ENCODE results near the gene UBA6.
"Not testable (repeated sequence)": the region's sequence is repeated elsewhere in the genome, so short reads cannot be mapped to it uniquely, and the experiment has no call there.

Gene UBA6

DNA sequence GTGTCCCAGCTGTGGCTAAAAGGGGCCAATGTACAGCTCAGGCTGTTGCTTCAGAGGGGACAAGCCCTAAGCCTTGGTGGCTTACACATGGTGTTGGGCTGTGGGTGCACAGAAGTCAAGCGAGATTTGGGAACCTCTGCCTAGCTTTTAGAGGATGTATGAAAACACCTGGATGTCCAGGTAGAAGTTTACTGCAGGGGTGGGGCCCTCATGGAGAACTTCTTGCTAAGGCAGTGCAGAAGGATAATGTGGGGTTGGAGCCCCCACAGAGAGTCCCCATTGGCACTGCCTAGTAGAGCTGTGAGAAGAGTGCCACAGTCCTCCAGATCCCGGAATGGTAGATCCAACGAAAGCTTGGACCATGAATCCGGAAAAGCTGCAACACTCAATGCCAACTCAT, 40.5 kb downstream of the UBA6 start:
- no peak for DNase-seq

DNA sequence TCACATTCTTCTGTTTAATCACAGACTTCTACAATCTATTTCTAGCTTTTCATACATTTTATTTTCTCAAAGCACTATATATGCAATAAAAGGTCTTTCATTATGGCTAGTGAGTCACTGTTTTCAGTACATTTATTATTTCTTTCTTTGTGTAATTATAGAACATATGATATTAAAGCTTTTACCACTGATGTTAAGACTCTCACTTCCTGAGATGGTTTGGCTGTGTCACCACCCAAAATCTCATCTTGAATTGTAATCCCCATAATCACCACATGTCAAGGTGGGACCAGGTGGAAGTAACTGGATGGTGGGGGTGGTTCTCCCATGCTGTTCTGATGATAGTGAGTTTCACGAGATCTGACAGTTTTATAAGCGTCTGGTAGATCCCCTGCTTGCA, 41.9 kb downstream of the UBA6 start:
- no peak for DNase-seq

- no peak for DNase-seq
Observed at GRCh38 chr4:67658302-67658701, 42.7 kb downstream of the UBA6 start.

DNA sequence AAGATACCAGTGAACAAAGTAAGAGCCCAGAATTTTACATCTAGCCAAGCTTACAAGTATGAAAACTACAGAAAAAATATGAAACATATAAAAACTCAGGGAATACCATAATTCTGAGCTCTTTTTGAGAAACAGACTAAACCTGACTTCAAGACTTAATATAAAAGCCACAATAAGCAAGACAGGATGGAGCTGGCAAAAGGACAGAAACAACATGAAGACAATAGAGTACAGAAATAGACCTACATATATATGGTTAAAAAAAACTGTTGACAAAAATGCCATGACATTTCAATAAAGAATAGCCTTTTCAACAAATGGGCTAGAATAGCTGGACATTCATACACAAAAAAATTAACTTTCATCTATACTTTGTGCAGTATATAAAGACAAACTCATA, 49.4 kb downstream of the UBA6 start:
- DNase-seq = no peak

- no peak for DNase-seq
Observed at GRCh38 chr4:67638136-67638535, 62.8 kb downstream of the UBA6 start.

GRCh38 chr4:67636978-67637377, 64.0 kb downstream of the UBA6 start:
- DNase-seq = not testable (repeated sequence)

DNA sequence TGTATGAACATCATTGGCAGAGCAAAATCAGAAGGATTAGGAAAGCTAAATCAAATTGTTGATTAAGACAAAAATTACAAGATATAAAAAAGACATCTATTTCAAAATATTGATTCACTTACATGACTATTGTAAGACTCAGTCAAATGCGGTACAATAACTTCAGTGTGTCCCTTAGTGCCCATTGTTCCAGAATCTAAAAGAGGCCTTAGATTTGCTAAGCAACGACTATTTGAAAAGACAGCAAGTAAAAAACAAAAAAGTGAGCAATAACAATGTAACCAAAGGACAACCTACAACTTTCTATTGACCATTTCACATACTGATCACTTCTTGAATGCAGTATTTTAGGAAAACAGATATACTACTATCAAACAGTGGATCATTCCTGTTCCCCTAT, 65.6 kb downstream of the UBA6 start:
- DNase-seq = no peak

DNA sequence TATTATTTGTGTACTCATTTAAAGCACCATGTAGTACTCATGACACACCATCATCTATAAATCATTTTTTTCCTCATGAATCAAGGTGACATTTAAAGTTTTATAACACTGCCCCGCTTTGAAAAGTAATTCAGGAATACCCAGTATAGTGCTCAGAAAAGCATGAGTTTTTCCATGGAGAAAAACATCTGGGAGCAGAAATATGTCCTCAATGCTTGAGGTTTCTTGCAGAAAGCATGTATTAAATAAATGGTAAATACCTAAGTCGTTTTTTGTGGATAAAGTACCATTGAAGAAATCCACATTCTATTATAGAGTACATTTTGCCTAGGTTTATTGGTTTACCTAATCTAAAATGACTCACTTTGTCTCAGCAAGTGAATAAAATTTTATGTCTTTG, 66.2 kb downstream of the UBA6 start:
- no peak for DNase-seq

GRCh38 chr4:67632492-67632891, 68.5 kb downstream of the UBA6 start:
- no peak for DNase-seq

DNA sequence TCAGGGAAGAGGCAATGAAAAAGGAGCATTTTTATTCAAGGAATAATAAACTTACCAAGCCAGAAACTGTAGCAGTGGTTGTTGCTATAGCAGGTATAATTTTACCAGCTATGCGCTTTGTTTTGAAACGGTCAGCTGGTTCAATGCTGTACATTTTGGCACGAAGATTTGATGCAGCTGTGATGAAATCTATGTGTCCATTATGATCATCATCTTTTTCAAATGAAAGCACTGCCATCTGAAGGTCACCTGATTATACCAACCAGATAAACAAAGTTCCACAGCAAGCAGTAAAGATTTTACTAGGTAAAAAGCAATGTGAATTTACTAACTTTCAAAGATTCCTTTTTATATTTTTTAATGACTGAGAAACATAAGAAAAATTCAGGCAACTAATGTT, 76.0 kb downstream of the UBA6 start:
- no peak for DNase-seq

DNA sequence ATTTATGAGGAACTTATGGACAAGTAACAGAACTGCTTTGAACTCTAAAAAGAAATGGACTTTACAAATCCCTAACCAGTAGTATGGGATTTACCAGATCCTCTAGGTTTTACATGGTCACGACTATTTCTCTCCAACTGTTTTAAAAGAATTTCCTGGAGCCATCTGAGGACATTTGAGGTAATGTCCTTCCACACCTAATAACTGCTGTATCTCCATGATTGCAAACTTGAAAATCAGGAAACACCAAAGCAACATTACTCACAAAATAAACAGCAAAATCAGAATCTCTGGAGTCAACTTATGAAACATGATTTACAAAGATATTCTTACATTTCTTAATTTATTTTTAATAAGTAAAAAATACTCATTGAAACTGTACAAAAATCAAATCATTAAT, 84.5 kb downstream of the UBA6 start:
- no peak for DNase-seq

- no peak for DNase-seq
Observed at GRCh38 chr4:67615119-67615518, 85.8 kb downstream of the UBA6 start.

- DNase-seq = no peak
Observed at GRCh38 chr4:67614186-67614585, 86.8 kb downstream of the UBA6 start.

DNA sequence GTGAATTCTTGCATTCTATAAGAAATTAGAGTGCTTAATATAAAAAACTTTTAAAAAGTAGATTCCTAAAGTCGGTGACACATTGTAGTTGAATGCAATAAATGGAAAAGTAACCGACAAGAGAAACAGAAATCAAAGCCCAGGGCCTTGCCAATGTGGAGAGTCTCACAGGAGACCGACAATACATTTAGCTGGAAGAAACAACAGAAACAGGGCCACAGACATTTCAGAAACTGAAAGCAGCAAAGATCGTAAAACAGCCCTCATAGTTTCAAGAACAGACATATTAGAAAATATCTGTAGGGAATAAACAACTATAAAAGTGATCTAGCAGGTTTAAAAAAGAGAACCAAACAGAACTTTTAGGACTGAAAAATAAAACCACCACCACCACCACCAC, 92.9 kb downstream of the UBA6 start:
- DNase-seq = no peak

GRCh38 chr4:67604749-67605148, 96.2 kb downstream of the UBA6 start:
- no peak for DNase-seq

GRCh38 chr4:67604029-67604381, 97.0 kb downstream of the UBA6 start:
- DNase-seq = no peak

- no peak for DNase-seq
Observed at GRCh38 chr4:67603310-67604028, 97.5 kb downstream of the UBA6 start.

DNA sequence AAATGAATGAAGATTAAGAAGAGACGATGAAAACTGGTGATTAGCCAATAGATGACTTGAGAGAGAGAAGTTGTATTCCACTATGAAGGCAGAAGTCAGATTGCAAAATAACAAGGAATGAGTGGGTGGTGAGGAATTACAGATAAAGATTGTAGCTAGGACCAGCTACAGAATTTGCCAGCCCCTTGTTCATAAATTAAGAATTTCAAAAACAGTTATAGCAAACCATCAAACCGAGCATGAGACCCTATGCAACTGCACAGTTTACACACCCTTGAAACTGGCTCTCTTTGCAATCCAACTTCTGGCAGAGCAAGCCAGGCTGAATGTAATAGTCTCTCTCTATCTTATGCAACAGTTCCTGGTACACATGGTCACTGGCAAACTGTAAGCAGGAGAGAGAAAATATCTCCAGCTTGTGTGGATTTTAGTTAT, 107.2 kb downstream of the UBA6 start:
- no peak for DNase-seq

GRCh38 chr4:67587156-67587555, 113.8 kb downstream of the UBA6 start:
- DNase-seq = no peak

DNA sequence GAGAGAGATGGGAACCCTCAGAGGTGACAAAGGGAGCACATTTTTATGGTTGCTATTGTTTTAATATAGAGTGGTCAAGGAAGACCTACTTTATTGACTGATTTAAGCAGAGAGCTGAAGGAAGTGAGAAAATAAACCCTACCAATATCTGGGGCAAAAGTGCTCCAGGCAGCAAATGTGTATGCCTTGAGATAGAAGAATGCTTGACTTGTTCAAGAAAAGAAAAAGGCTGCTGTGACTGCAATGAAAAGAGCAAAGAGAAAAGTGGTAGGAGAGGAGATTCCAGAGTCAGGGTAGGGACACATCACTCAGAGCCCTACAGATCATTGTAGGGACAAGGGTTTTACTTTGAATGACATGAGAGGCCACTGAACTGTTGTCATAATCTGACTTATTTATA, 116.5 kb downstream of the UBA6 start:
- no peak for DNase-seq

DNA sequence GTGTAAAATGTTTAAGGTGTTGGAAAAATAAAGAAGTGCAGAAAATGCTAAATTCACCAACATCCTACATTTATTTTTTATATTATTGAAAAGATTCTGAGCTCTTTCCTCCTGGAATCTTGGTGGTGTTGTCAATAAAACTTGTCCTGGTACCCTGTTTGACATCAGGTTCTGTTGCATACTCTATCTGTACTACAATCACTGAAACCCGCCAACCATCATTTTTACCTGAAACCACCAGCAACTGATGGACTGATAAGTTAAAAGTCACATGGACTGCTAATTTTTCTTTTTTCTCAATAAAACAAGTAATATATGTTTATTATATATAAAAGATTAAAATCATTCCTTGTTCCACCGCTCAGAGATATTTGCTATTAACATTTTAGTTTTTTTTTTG, 119.0 kb downstream of the UBA6 start:
- no peak for DNase-seq

GRCh38 chr4:67581208-67581857, 119.6 kb downstream of the UBA6 start:
- DNase-seq = no peak

GRCh38 chr4:67580577-67580976, 120.4 kb downstream of the UBA6 start:
- no peak for DNase-seq

DNA sequence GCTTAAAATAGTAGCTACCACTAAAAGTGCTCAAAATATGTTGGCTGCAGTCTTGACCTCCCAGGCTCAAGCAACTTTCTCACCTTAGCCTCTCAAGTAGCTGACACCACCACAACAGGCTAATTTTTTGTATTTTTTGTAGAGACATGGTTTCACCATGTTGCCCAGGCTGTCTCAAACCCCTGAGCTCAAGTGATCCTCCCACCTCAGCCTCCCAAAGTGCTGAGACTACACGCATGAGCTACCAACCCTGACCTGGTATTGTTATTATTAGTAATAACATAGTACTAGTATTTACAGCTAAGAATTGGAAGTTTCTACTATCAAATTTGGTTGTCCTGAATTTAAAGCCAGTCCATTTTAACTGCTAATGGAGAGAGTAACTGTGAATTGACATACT, 124.4 kb downstream of the UBA6 start:
- DNase-seq = no peak

DNA sequence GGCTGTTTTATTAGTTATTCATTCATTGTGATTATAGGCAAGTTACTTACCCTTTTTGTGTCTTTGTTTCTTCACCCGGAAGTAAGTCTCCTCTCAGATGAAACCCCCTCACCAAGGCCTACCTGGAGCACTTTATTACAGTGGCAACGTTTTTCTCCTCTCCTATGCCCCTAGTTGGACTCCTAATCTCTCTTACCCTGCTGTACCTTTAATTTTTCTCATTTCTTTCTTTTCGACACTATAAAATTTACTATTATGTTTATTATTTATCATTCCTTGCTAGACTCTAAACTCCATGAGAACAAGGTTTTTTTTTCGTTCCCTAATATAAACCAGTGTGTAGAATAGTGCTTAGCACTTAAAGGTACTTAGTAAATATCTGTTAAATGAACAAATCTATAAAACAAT, 124.9 kb downstream of the UBA6 start:
- no peak for DNase-seq

Measured in fibroblast of skin of back (primary cell).